Osteoblast (primary cell): Measurements from ENCODE around the gene LRRTM4. TPM values are rescaled to one million over a fixed set of nuclear protein-coding genes. Genes with fewer than 3 reads are reported as not detected.

Source experiments
- DNase-seq: peaks from one replicate; pipeline ENCODE4 v3.0.0; 2011; ENCODE audit warnings: low spot score, mixed read lengths; ENCODE audit not compliant: insufficient read length; ENCODE audit errors: missing footprints
- H2AFZ ChIP-seq: 2 replicates; pipeline ENCODE4 v1.6.0; 2011; ENCODE audit warnings: mild to moderate bottlenecking, low read length
- H3K27ac ChIP-seq: 2 replicates; pipeline ENCODE4 v1.5.1; 2011; ENCODE audit warnings: mild to moderate bottlenecking, low read depth, low read length, moderate library complexity
- H3K27me3 ChIP-seq: 2 replicates; pipeline ENCODE4 v1.6.0; 2012; ENCODE audit warnings: mild to moderate bottlenecking, control low read depth, inconsistent platforms, low read length, moderate library complexity; ENCODE audit not compliant: insufficient read depth
- H3K36me3 ChIP-seq: 2 replicates; pipeline ENCODE4 v1.5.1; 2011; ENCODE audit warnings: mild to moderate bottlenecking, low read length, control low read depth, moderate library complexity; ENCODE audit not compliant: insufficient read depth
- H3K4me1 ChIP-seq: 2 replicates; pipeline ENCODE4 v1.5.1; 2011; ENCODE audit warnings: mild to moderate bottlenecking, low read length, control low read depth, moderate library complexity; ENCODE audit not compliant: insufficient read depth
- H3K4me2 ChIP-seq: 2 replicates; pipeline ENCODE4 v1.6.0; 2011; ENCODE audit warnings: mild to moderate bottlenecking, low read length; ENCODE audit not compliant: insufficient read depth
- H3K4me3 ChIP-seq: fragments of 200-600 bp; sonication (generic); 3 replicates; pipeline ENCODE4 v1.5.1; 2012; ENCODE audit warnings: mild to moderate bottlenecking, low read length, inconsistent platforms; ENCODE audit not compliant: insufficient read depth
- H3K79me2 ChIP-seq: 2 replicates; pipeline ENCODE4 v1.6.0; 2012; ENCODE audit warnings: mild to moderate bottlenecking, low read length, control low read depth, inconsistent platforms; ENCODE audit not compliant: insufficient read depth
- H3K9me3 ChIP-seq: 2 replicates; pipeline ENCODE4 v1.5.1; 2011; ENCODE audit warnings: low read depth, low read length, control low read depth
- H4K20me1 ChIP-seq: 2 replicates; pipeline ENCODE4 v1.6.0; 2012; ENCODE audit warnings: mild to moderate bottlenecking, low read length, control low read depth; ENCODE audit not compliant: insufficient read depth
- total RNA-seq: library from RNA; depleted of rRNA; stranded (reverse); fragments of >200 nt; gene quantifications from 2 replicates; pipeline ENCODE4 v1.2.3, GENCODE V29; 2012
- TF ChIP-seq, protein P1 (sequence below): IDR thresholded peaks from 2 replicates; pipeline ENCODE4 v1.5.1; 2011; ENCODE audit warnings: mild to moderate bottlenecking, low read depth, low read length, moderate library complexity; ENCODE audit errors: extremely low read depth

Gene LRRTM4
- total RNA-seq, 1 donor = not detected

DNA sequence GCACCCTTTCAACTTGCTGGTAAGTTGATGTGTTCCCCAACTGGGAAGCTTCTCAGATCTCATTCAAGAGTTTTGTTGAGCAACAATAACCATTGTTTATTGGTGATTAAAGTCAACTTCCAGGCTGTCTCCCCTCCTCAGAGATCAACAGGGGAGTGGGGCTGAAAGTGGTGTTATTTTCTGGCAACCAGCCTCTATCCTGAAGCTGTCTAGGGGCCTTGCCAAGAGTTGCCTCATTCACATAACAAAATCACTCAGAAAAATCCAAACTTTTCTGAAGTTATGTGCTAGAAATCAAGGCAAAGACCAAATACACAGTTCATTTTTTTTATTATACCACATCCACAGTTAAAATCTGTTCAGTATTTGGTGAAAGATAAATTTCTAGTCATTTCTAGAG lies 788.4 kb downstream of the LRRTM4 start:
- Histone ChIP-seq H3K36me3 (no peaks in the 10 kb centered on the region), H3K27me3 (no peaks in the 10 kb centered on the region), H3K4me1 (no peaks in the 10 kb centered on the region), H3K79me2 (no peaks in the 10 kb centered on the region), H4K20me1 (no peaks in the 10 kb centered on the region), H2AFZ (no peak overlapping the region), H3K27ac (no peak overlapping the region), H3K4me3 (no peak overlapping the region), H3K4me2 (no peak overlapping the region), H3K9me3 (no peaks in the 10 kb centered on the region)
- TF ChIP-seq, protein P1, sequence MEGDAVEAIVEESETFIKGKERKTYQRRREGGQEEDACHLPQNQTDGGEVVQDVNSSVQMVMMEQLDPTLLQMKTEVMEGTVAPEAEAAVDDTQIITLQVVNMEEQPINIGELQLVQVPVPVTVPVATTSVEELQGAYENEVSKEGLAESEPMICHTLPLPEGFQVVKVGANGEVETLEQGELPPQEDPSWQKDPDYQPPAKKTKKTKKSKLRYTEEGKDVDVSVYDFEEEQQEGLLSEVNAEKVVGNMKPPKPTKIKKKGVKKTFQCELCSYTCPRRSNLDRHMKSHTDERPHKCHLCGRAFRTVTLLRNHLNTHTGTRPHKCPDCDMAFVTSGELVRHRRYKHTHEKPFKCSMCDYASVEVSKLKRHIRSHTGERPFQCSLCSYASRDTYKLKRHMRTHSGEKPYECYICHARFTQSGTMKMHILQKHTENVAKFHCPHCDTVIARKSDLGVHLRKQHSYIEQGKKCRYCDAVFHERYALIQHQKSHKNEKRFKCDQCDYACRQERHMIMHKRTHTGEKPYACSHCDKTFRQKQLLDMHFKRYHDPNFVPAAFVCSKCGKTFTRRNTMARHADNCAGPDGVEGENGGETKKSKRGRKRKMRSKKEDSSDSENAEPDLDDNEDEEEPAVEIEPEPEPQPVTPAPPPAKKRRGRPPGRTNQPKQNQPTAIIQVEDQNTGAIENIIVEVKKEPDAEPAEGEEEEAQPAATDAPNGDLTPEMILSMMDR = no peak
- no peak for DNase-seq

DNA sequence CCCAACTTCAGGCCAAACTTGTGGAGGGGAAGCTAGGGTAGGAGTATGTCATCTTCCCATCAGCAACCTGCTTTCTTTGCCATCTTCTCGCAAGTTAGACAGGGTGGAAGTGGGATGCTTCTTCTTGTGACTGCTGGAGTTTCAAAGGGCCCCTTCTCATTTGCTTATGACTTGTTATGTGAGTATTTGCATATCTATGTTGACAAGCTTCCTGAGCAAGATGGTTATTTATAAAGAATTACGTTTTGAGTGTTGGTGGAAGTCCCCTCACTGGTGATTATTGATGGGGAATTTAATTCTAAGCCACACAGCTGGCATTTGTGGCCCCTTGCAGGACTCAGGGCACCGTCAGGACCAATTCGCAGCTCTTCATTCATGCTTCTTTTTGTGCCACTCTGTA lies 791.0 kb downstream of the LRRTM4 start:
- no peaks in the 10 kb centered on the region for H3K79me2 ChIP-seq
- H3K27me3 ChIP-seq = no peaks in the 10 kb centered on the region
- no peak overlapping the region for H2AFZ ChIP-seq
- H3K4me1 ChIP-seq = no peaks in the 10 kb centered on the region
- H3K4me3 ChIP-seq = no peak overlapping the region
- TF ChIP-seq, protein P1 = no peak
- no peaks in the 10 kb centered on the region for H3K9me3 ChIP-seq
- no peak overlapping the region for H3K4me2 ChIP-seq
- H3K36me3 ChIP-seq = no peaks in the 10 kb centered on the region
- H4K20me1 ChIP-seq = no peaks in the 10 kb centered on the region
- no peak overlapping the region for H3K27ac ChIP-seq
- DNase-seq = no peak

DNA sequence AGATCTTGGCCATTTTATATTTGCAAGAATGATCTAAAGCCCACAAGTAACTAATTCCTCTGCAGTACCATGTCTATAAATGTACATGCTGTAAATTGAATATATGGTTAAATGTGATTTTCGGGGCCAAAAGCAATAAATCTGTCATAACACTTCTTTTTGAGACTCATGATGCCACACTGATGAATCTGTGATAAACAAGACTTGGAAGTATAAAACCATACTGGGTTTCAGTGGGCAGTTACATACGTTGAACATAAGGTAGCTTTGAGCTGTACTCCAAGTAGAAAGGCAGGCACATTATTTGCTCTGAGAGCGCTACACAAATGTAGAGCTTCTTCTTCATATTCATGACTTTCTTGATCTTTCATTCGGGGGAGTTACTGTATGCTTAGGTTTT lies 792.2 kb downstream of the LRRTM4 start:
- no peak overlapping the region for H3K27ac ChIP-seq
- DNase-seq = no peak

DNA sequence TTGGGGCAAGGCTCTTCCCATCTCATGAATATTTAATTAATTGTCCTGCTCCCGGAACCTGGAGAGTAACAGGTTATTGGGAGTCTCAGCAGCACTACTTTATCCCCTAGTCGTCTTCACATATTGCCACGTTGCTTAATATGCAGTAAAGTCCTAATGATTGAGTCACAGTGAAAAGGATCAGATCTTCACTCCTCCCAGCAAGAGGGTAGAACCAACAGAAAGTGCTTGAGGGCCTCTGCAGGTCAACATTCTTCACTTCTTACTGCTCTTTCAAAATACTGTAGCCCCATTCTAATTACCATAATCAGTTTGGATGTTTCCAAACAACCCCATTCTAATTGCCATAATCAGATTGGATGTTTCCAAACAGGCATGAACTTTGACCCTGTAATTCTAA lies 801.0 kb downstream of the LRRTM4 start:
- H3K4me1 ChIP-seq = no peaks in the 10 kb centered on the region
- no peak for DNase-seq
- no peaks in the 10 kb centered on the region for H3K79me2 ChIP-seq
- TF ChIP-seq, protein P1 = no peak
- no peaks in the 10 kb centered on the region for H3K36me3 ChIP-seq
- no peak overlapping the region for H3K4me2 ChIP-seq
- no peak overlapping the region for H3K4me3 ChIP-seq
- H2AFZ ChIP-seq = no peak overlapping the region
- H3K27me3 ChIP-seq = no peaks in the 10 kb centered on the region
- no peaks in the 10 kb centered on the region for H3K9me3 ChIP-seq
- no peak overlapping the region for H3K27ac ChIP-seq
- H4K20me1 ChIP-seq = no peaks in the 10 kb centered on the region

More for the DNA sequence above, 792.2 kb downstream of the LRRTM4 start:
- no peaks in the 10 kb centered on the region for H4K20me1 ChIP-seq
- no peaks in the 10 kb centered on the region for H3K4me1 ChIP-seq
- H3K27me3 ChIP-seq = no peaks in the 10 kb centered on the region
- H3K4me2 ChIP-seq = no peak overlapping the region
- no peak overlapping the region for H2AFZ ChIP-seq
- no peaks in the 10 kb centered on the region for H3K36me3 ChIP-seq
- H3K9me3 ChIP-seq = no peaks in the 10 kb centered on the region
- H3K79me2 ChIP-seq = no peaks in the 10 kb centered on the region
- H3K4me3 ChIP-seq = no peak overlapping the region
- TF ChIP-seq, protein P1 = no peak
